ENCODE measurements around the gene KCNIP4.

GRCh38 chr4:21976166-21976565 lies 27.6 kb upstream of the KCNIP4 start:
- no peak for TF ChIP-seq SP1 (IDR thresholded peaks at IDR 0.05; ENCODE audit: low read depth, low read length)
- no peak for TF ChIP-seq RCOR1 (conservative IDR thresholded peaks at IDR 0.05; ENCODE audit: low read depth, low read length)
- no peak for TF ChIP-seq E2F8 (IDR thresholded peaks at IDR 0.05; ENCODE audit: low read depth, partially characterized antibody)
- TF ChIP-seq CTCF (IDR thresholded peaks at IDR 0.05 in 2 of 3, conservative IDR thresholded peaks at IDR 0.05 in 1 of 3; ENCODE audit: control insufficient read depth in 2 of 3, extremely low read depth in 1 of 3, insufficient read depth in 1 of 3, low read depth in 3 of 3, low read length in 3 of 3) = no peak
- no peak for TF ChIP-seq CEBPB (IDR thresholded peaks at IDR 0.05; ENCODE audit: borderline replicate concordance in 1 of 2, low read depth in 2 of 2, low read length in 2 of 2)
- no peak for TF ChIP-seq MTA3 (IDR thresholded peaks at IDR 0.05; ENCODE audit: borderline replicate concordance, low read length)
- no peak for TF ChIP-seq ESRRA (IDR thresholded peaks at IDR 0.05; ENCODE audit: low read length)
- no peak for TF ChIP-seq TAF1 (IDR thresholded peaks at IDR 0.05; ENCODE audit: borderline replicate concordance, low read depth, low read length)
- no peak for TF ChIP-seq MAX (IDR thresholded peaks at IDR 0.05; ENCODE audit: low read depth, low read length)
- no peak for TF ChIP-seq REST (IDR thresholded peaks at IDR 0.05; ENCODE audit: low read depth, low read length)
- no peak for TF ChIP-seq EGR1 (IDR thresholded peaks at IDR 0.05; ENCODE audit: borderline replicate concordance in 1 of 2, low read depth in 2 of 2, low read length in 2 of 2)
- no peak for TF ChIP-seq FOXK2 (IDR thresholded peaks at IDR 0.05)
- no peak for TF ChIP-seq MXI1 (IDR thresholded peaks at IDR 0.05; ENCODE audit: low read depth, low read length)
- no peak for TF ChIP-seq HDAC2 (IDR thresholded peaks at IDR 0.05)

Data from GM12878 (cell line).